ENCODE data around the gene SELENOH.
A peak's percentile ranks its signal among the peaks of the same experiment; 100 is the strongest.

SELENOH gene

GRCh38 chr11:57785072-57785471 lies 43.8 kb downstream of the SELENOH start:
- TF ChIP-seq CTCF (conservative IDR thresholded peaks at IDR 0.05) = no peak
- no peak for TF ChIP-seq ZFX (IDR thresholded peaks at IDR 0.05)
- no peak overlapping the region for H3K27ac ChIP-seq

DNA sequence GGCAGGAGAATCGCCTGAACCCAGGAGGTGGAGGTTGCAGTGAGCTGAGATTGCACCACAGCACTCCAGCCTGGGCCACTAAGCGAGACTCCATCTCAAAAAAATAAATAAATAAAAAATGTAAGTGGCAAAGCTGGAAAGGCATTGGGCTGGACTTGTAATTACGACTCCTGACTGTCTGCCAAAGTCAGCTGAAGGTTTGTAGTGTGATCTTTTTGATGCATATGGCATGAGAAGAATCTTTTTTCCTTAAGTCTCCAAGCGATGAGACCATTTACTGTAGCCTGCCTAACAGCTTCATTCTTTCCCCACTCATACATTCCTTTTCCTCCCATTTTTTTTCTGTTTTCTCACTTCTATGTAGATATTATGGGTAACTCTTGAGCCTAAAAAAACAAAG lies 45.1 kb downstream of the SELENOH start:
- H3K27ac ChIP-seq = no peak overlapping the region; the same call in 1 of the 2 replicates

GRCh38 chr11:57787006-57787604 lies 45.8 kb downstream of the SELENOH start:
- H3K27ac ChIP-seq = no peak overlapping the region
- TF ChIP-seq CTCF (conservative IDR thresholded peaks at IDR 0.05) = no peak
- TF ChIP-seq ZFX (IDR thresholded peaks at IDR 0.05) = no peak

More for the DNA sequence above, 45.1 kb downstream of the SELENOH start:
- TF ChIP-seq CTCF (conservative IDR thresholded peaks at IDR 0.05) (no peak), ZFX (IDR thresholded peaks at IDR 0.05) (no peak)

DNA sequence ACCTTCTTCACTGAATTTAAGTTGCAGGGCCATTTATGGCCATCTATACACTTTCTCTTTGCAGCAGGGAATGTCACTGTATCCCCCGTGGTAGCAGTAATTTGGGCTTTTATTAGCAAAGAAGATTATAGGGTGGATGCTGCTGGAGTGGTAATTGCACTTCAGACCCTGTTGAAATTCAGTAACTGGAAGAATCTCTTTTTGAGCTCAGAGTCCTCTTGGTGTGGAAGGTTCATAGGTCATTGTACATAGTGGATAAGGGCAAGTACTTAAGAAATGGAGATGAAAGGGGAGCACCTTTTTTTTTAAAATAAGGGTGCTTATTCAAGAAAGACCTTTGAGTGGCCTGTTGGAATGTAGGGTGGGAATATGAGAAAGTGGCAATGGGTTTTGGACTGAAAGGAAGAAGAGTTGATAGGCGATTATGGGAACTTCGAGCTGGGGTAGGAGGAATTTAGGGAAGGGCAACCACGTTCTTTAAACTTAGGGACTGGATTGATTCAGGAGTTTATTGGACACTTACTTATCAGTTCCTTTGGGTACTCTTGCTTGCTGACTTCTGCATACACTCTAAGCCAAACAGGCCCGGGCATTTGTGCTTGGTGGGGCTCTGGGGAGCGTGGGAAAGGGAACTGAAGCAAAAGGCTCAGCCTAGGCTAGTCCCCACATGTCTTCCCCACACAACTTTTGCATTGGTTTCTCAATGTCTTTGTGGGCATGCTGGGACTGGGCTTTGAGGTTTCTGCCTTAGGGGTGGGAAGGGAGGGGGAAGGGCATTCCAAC lies 46.8 kb downstream of the SELENOH start:
- TF ChIP-seq CTCF (conservative IDR thresholded peaks at IDR 0.05) (no peak), ZFX (IDR thresholded peaks at IDR 0.05) (no peak)
- H3K27ac ChIP-seq = no peak overlapping the region

- no peak overlapping the region for H3K27ac ChIP-seq
- TF ChIP-seq ZFX (IDR thresholded peaks at IDR 0.05) = no peak
- TF ChIP-seq CTCF (conservative IDR thresholded peaks at IDR 0.05) = no peak
Observed at GRCh38 chr11:57788703-57789088, 47.4 kb downstream of the SELENOH start.

DNA sequence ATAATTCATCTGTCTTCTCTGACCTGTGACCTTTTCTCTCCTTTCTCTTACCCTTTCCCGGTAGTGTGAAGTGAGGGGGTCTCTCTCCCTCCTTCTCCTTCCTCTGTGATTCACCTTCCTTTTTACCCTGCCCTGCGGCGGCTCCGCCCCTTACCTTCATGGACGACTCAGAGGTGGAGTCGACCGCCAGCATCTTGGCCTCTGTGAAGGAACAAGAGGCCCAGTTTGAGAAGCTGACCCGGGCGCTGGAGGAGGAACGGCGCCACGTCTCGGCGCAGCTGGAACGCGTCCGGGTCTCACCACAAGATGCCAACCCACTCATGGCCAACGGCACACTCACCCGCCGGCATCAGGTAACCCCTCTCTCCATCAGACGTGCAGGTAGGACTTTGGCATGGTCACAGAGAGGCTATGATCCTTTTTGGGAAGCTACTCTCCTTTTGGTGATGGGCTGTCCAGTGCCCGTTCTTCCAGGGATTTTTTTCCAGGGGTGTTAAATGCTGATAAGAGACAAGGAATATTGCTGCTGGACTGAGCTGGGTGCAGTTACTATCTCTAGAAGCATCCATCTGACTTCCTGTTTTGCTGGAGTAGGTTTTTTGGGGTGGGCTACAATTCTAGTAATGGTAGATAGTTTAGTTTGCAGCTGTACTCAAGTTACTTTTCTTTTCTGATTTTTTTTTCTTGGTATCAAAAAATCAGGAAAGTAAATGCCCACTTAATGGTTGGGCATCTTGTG lies 50.2 kb downstream of the SELENOH start:
- TF ChIP-seq CTCF (conservative IDR thresholded peaks at IDR 0.05) (no peak), ZFX (IDR thresholded peaks at IDR 0.05) (no peak)
- H3K27ac ChIP-seq = no peak overlapping the region; the same call in none of the 2 replicates

- H3K27ac ChIP-seq = peak overlapping the region; percentile 13
- TF ChIP-seq CTCF (conservative IDR thresholded peaks at IDR 0.05) (no peak), ZFX (IDR thresholded peaks at IDR 0.05) (no peak)
Observed at GRCh38 chr11:57792060-57792541, 50.8 kb downstream of the SELENOH start.

Measured in C4-2B (cell line).